B cell (primary cell): ENCODE measurements around the gene DENND1A.

Experiments
- CTCF ChIP-seq: fragments of 200-600 bp; IDR thresholded peaks from one replicate; pipeline ENCODE4 v1.8.0; 2022; ENCODE audit warnings: antibody characterized with exemption, mild to moderate bottlenecking
- EZH2 ChIP-seq: IDR thresholded peaks from 2 replicates; pipeline ENCODE4 v1.6.1; 2012; ENCODE audit warnings: borderline replicate concordance, low read depth, mild to moderate bottlenecking, moderate library complexity, low read length; ENCODE audit not compliant: insufficient read depth, poor library complexity, severe bottlenecking

- TF ChIP-seq CTCF (no peak), EZH2 (no peak)
Measured at GRCh38 chr9:123943671-123944070, 13.7 kb upstream of the DENND1A start.
